Bronchial smooth muscle cell (primary cell): ENCODE measurements around the gene BEX3. TPM values are rescaled to one million over a fixed set of nuclear protein-coding genes. Genes with fewer than 3 reads are reported as not detected.

Experiments used
- total RNA-seq: library from RNA; depleted of rRNA; stranded (reverse); fragments of >200 nt; gene quantifications from 2 replicates; pipeline ENCODE4 v1.2.1, GENCODE V29; 2014

BEX3 gene
- total RNA-seq: 477 and 562 TPM in 2 replicates

DNA sequence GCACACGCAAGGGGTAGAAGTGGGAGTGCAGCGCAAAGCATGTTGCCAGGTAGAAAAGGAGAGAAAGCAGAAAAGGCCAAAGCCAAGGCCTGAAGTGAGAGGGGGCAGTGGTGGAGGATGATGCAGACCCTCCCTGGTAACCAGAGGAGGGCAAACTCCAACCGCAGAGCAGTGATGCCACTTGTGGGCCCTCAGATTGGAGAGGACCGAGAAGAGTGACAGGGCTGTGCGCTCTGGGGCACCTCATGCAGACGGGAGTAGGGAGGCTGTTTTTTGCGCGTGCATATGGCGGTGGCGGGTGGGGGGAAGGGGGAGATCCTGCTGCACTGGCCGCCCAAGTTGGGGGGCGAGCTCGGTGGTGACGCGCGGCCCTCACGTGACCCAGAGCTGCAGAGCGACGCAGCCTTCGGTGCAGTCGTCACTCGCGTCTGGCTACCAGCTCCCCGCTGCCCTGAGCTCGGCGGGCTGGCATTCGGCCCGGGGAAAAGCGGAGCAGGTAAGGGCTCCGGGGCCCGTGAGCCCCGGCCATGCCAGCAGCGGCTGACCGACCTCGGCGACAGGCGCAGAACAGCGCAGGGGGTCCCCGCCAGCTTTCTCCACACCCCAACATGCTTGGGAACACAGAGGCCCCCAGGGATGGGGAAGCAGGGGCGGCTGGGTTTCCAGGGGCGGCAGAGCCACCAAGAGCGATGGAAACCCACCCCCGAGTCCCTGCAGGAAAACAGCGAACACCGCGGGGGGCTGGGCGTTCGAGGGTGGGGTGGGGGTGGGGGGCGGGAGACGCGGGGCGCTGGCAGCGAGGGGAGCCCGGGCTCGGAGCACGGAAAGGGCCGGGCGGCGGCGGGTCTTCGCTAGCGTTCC lies at the start of gene BEX3:
Gene BEX3, plus strand, starts transcription at position 421 of the 861 bp plus-strand sequence. CDS start 984 bp downstream, outside the sequence.

DNA sequence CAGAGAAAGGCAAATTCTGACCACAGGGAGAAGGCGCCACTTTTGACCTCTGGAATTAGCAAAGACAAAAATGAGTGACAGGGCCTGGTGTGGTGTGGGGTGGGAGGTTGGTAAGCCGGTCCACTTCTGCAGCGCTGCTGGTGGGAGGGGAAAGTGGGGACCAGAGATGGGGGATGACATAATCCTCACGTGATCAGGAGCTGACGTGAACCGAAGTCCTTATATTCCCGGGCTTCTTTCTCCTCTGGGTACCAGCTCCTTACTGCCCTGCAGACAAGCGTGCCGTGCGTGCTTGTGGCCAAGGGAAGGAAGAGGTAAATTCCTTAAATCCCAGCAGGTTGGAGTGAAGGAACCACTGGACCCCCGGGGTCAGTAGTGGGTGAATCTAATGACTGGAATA lies 46.3 kb upstream of the BEX3 start, which contains the start of gene TCEAL7:
Gene TCEAL7, plus strand, starts transcription at position 249 of the 400 bp plus-strand sequence. CDS start 1,165 bp downstream, outside the sequence.

DNA sequence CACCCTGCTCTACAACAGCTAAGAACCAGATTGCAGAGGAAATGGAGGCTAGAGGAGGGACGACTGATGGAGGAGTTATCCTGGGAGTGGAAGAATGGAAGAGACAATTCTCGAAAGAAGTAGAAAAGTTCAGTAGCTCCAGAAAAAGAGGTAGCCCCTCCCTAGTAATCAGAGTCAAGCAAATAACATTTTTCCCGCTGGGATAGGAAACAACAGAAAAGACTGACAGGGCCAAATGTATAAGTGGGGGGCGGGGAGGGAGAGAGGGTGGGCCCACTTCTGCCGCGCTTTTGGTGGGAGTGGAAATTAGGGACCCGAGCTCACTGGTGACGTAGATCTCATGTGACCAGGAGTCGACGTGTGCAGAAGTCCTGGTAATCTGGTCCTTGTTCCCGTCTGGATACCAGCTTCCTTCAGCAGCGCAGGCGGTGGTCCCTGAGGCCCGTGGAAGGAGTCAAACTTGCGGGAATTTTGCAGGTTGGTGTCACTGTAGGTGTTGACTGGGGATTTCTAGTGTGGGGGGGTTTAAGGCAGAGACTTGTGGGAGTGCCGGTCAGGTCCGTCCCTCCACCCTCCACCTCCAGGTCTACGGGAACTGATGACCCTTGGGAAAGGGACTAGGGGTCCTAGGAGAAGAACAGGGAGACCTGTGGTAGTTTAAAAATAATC lies 20.1 kb upstream of the BEX3 start, which contains the start of gene TCEAL9:
Gene TCEAL9, plus strand, starts transcription at position 377 of the 669 bp plus-strand sequence. CDS start 1,179 bp downstream, outside the sequence.

Other genes with a start within 250 kb of the BEX3 start
- gene BEX4, start 161.4 kb upstream of the BEX3 start, total RNA-seq: 12.1 and 22.4 TPM in 2 replicates
- 87.2 and 164 TPM in 2 replicates for gene TCEAL8, start 121.4 kb upstream of the BEX3 start, total RNA-seq
- not detected in 2 replicates for gene TCEAL5, start 99.8 kb upstream of the BEX3 start, total RNA-seq
- gene BEX2, start 65.5 kb upstream of the BEX3 start, total RNA-seq: 0.60 and 1.4 TPM in 2 replicates
- 32.1 and 74.1 TPM in 2 replicates for gene TCEAL7, start 46.3 kb upstream of the BEX3 start, total RNA-seq
- gene TCEAL9, start 20.0 kb upstream of the BEX3 start, total RNA-seq: 93.4 and 148 TPM in 2 replicates
- 0.09 and 0.16 TPM in 2 replicates for gene RAB40A, start 143.0 kb downstream of the BEX3 start, total RNA-seq
- 61.0 and 73.0 TPM in 2 replicates for gene TCEAL4, start 209.0 kb downstream of the BEX3 start, total RNA-seq
- gene TCEAL3, start 231.4 kb downstream of the BEX3 start, total RNA-seq: 13.6 and 28.2 TPM in 2 replicates